IPS DF 6.9 (cell line): ENCODE data around the gene PGGT1B.

ENCODE experiments used
- DNase-seq: peaks from one replicate; pipeline ENCODE4 v3.0.0-alpha.2; 2013; ENCODE audit warnings: low read depth, low spot score
- H3K27ac ChIP-seq: one replicate; pipeline ENCODE4 v1.5.1; 2013; ENCODE audit warnings: low read length, control low read depth
- H3K27me3 ChIP-seq: 2 replicates; pipeline ENCODE4 v1.6.1; 2013; ENCODE audit warnings: mild to moderate bottlenecking, low read length; ENCODE audit not compliant: control insufficient read depth, insufficient read depth
- H3K36me3 ChIP-seq: 2 replicates; pipeline ENCODE4 v1.6.1; 2013; ENCODE audit warnings: low read length; ENCODE audit not compliant: control insufficient read depth, insufficient read depth
- H3K4me1 ChIP-seq: 2 replicates; pipeline ENCODE4 v1.6.1; 2013; ENCODE audit warnings: low read length; ENCODE audit not compliant: control insufficient read depth, insufficient read depth
- H3K4me3 ChIP-seq: 2 replicates; pipeline ENCODE4 v1.5.1; 2013; ENCODE audit warnings: mild to moderate bottlenecking, low read length
- H3K9me3 ChIP-seq: 2 replicates; pipeline ENCODE4 v1.6.1; 2013; ENCODE audit warnings: low read length, inconsistent platforms; ENCODE audit not compliant: control insufficient read depth, insufficient read depth
- WGBS: extraction: QIAGEN DNeasy Blood & Tissue Kit; methylation state at CpG from one replicate; pipeline ENCODE4 v1.1.7; 2013; ENCODE audit warnings: mixed read lengths, missing lambda C conversion rate; ENCODE audit not compliant: insufficient read length, insufficient coverage; 5-methylcytosine and 5-hydroxymethylcytosine counted together

The PGGT1B gene

GRCh38 chr5:115166744-115167393 lies 95.8 kb downstream of the PGGT1B start:
- no CpG with 5 or more reads among the region's 12 CpGs for WGBS
- peaks cover 7% of the 10 kb centered on the region; the same call in 1 of the 2 replicates for H3K36me3 ChIP-seq
- H3K27me3 ChIP-seq, result peaks cover 7% of the 10 kb centered on the region; the same call in 1 of the 2 replicates
- H3K4me1 ChIP-seq, result no peaks in the 10 kb centered on the region
- DNase-seq, result no peak
- no peak overlapping the region for H3K4me3 ChIP-seq
- H3K9me3 ChIP-seq, result peaks cover 4% of the 10 kb centered on the region; the same call in 1 of the 2 replicates
- H3K27ac ChIP-seq, result no peak overlapping the region

- H3K36me3 ChIP-seq, result peaks cover 7% of the 10 kb centered on the region; the same call in 1 of the 2 replicates
- DNase-seq, result no peak
- H3K4me1 ChIP-seq, result no peaks in the 10 kb centered on the region
- H3K27ac ChIP-seq, result no peak overlapping the region
- WGBS, result no CpG with 5 or more reads among the region's 5 CpGs
- H3K9me3 ChIP-seq, result peaks cover 4% of the 10 kb centered on the region; the same call in 1 of the 2 replicates
- peaks cover 2% of the 10 kb centered on the region; the same call in 1 of the 2 replicates for H3K27me3 ChIP-seq
- H3K4me3 ChIP-seq, result no peak overlapping the region
Measured at GRCh38 chr5:115165790-115166189, 96.9 kb downstream of the PGGT1B start.

GRCh38 chr5:115160975-115161475 lies 101.7 kb downstream of the PGGT1B start:
- H3K27me3 ChIP-seq, result no peaks in the 10 kb centered on the region
- H3K36me3 ChIP-seq, result peaks cover 5% of the 10 kb centered on the region; the same call in 1 of the 2 replicates
- peaks cover 2% of the 10 kb centered on the region; the same call in 1 of the 2 replicates for H3K9me3 ChIP-seq
- no peak overlapping the region for H3K4me3 ChIP-seq
- H3K27ac ChIP-seq, result no peak overlapping the region
- DNase-seq, result no peak
- no CpG with 5 or more reads among the region's 3 CpGs for WGBS
- no peaks in the 10 kb centered on the region for H3K4me1 ChIP-seq
